Esophagus squamous epithelium (tissue), 5 donors: ENCODE measurements around the gene ICA1. TPM values are rescaled to one million over a fixed set of nuclear protein-coding genes. Genes with fewer than 3 reads are reported as not detected.
A peak's percentile ranks its signal among the peaks of the same experiment; 100 is the strongest.

ENCODE experiments used
- DNase-seq: peaks from one replicate; lab custom pipeline; 2025; lab: John Stamatoyannopoulos, UW
- H3K27ac ChIP-seq, 4 donors: fragments of 200-600 bp; sonication (generic); one replicate each; pipeline ENCODE4 v1.5.1; 2016 to 2019; ENCODE audit warnings: mild to moderate bottlenecking in 1 of 4
- H3K27me3 ChIP-seq, 4 donors: fragments of 200-600 bp; sonication (generic); 1 replicate in 3 of 4; 2 replicates in 1 of 4; pipeline versions ENCODE4 v1.5.1 to v1.6.0; 2017 to 2021; ENCODE audit warnings: antibody characterized with exemption in 1 of 4
- H3K36me3 ChIP-seq, 3 donors: fragments of 200-600 bp; sonication (generic); one replicate each; pipeline ENCODE4 v1.5.1; 2016 to 2019
- H3K4me1 ChIP-seq, 3 donors: fragments of 200-600 bp; sonication (generic); one replicate each; pipeline ENCODE4 v1.5.1; 2017 to 2019
- H3K4me3 ChIP-seq, 4 donors: fragments of 200-600 bp; sonication (generic); 1 replicate in 3 of 4; 2 replicates in 1 of 4; pipeline ENCODE4 v1.5.1; 2016 to 2019; ENCODE audit warnings: mild to moderate bottlenecking in 2 of 4, moderate library complexity in 1 of 4
- H3K9me3 ChIP-seq, 3 donors: fragments of 200-600 bp; sonication (generic); one replicate each; pipeline ENCODE4 v1.5.1; 2016 to 2019
- CTCF ChIP-seq, 6 experiments: fragments of 450-650 bp in 4 of 6; fragments of 200-600 bp in 2 of 6; sonication (generic) in 2 of 6; IDR thresholded peaks; one replicate each; pipeline ENCODE4 v1.5.1; 2016 to 2019; ENCODE audit warnings: antibody characterized with exemption in 6 of 6, mild to moderate bottlenecking in 4 of 6, moderate library complexity in 4 of 6
- POLR2A ChIP-seq, 4 donors: fragments of 450-650 bp; IDR thresholded peaks; one replicate each; pipeline ENCODE4 v1.6.1; 2017; ENCODE audit warnings: antibody characterized with exemption in 4 of 4, mild to moderate bottlenecking in 4 of 4, moderate library complexity in 3 of 4
- WGBS, 2 donors: methylation state at CpG; one replicate each; pipeline ENCODE4 v1.1.5; 2018; 5-methylcytosine and 5-hydroxymethylcytosine counted together
- intact Hi-C: fragments of 100-400 bp; cut with DNase I; formaldehyde crosslinking; loops from one replicate; pipeline ENCODE4 v1.15.0; 2022
- total RNA-seq, 4 donors: library from RNA; depleted of rRNA; stranded (reverse); fragments of >200 nt; gene quantifications; one replicate each; pipeline ENCODE4 v1.1.0, GENCODE V29; 2016
- donor health status: DM: yes; HTN: yes; CAD: no.

Gene ICA1
- total RNA-seq, 4 donors from 2014 or later: 5.6 to 12.6 (median 9.6) TPM

- H3K9me3 ChIP-seq: no peaks in the 10 kb centered on the region
- no peak overlapping the region for H3K27ac ChIP-seq
- peaks cover 0 to 9% (median 0%) of the 10 kb centered on the region in 3 donors for H3K36me3 ChIP-seq
- H3K4me3 ChIP-seq: no peak overlapping the region
- H3K4me1 ChIP-seq: no peaks in the 10 kb centered on the region
- TF ChIP-seq CTCF (IDR thresholded peaks at IDR 0.05) (no peak), POLR2A (IDR thresholded peaks at IDR 0.05) (no peak)
- DNase-seq: no peak
- WGBS, 2 donors: 87 to 93% methylated on average over 7 of the region's 7 CpGs
- intact Hi-C loops: no loop called here
- no peaks in the 10 kb centered on the region for H3K27me3 ChIP-seq
Observed at GRCh38 chr7:8220376-8221100, 41.4 kb downstream of the ICA1 start.

- H3K27me3 ChIP-seq: no peaks in the 10 kb centered on the region
- H3K4me3 ChIP-seq: no peak overlapping the region
- intact Hi-C loops: no loop called here
- no peaks in the 10 kb centered on the region for H3K4me1 ChIP-seq
- TF ChIP-seq POLR2A (IDR thresholded peaks at IDR 0.05) (no peak), CTCF (IDR thresholded peaks at IDR 0.05) (peak; percentile 49 to 78 (median 70))
- H3K36me3 ChIP-seq: peaks cover 0 to 9% (median 0%) of the 10 kb centered on the region in 3 donors
- DNase-seq: no peak
- no peak overlapping the region for H3K27ac ChIP-seq
- H3K9me3 ChIP-seq: no peaks in the 10 kb centered on the region
- 47 to 51% methylated on average over 7 of the region's 7 CpGs for WGBS, 2 donors
Observed at GRCh38 chr7:8217200-8218068, 44.5 kb downstream of the ICA1 start.

GRCh38 chr7:8216334-8216690 is 45.7 kb downstream of the ICA1 start:
- TF ChIP-seq CTCF (IDR thresholded peaks at IDR 0.05) (no peak), POLR2A (IDR thresholded peaks at IDR 0.05) (no peak)
- Histone ChIP-seq H3K36me3 (peaks cover 0 to 9% (median 0%) of the 10 kb centered on the region in 3 donors), H3K9me3 (no peaks in the 10 kb centered on the region), H3K27me3 (no peaks in the 10 kb centered on the region), H3K27ac (no peak overlapping the region), H3K4me3 (no peak overlapping the region), H3K4me1 (no peaks in the 10 kb centered on the region)
- no peak for DNase-seq
- intact Hi-C loops: no loop called here
- WGBS, 2 donors: 86 to 90% methylated on average over 3 of the region's 3 CpGs

GRCh38 chr7:8215648-8216333 is 46.2 kb downstream of the ICA1 start:
- no peak for DNase-seq
- Histone ChIP-seq H3K4me3 (no peak overlapping the region), H3K9me3 (no peaks in the 10 kb centered on the region), H3K4me1 (no peaks in the 10 kb centered on the region), H3K27ac (no peak overlapping the region), H3K36me3 (peaks cover 0 to 9% (median 0%) of the 10 kb centered on the region in 3 donors), H3K27me3 (no peaks in the 10 kb centered on the region)
- intact Hi-C loops: no loop called here
- WGBS, 2 donors: 74 to 78% methylated on average over 6 of the region's 6 CpGs
- TF ChIP-seq POLR2A (IDR thresholded peaks at IDR 0.05) (no peak), CTCF (IDR thresholded peaks at IDR 0.05) (no peak)
